Sigmoid colon (tissue), 3 donors: ENCODE results near the gene ANKRD33B.

ENCODE experiments used
- POLR2A ChIP-seq, 2 donors: fragments of 450-650 bp; IDR thresholded peaks; one replicate each; pipeline ENCODE4 v1.6.1; 2016; ENCODE audit warnings: antibody characterized with exemption in 2 of 2, mild to moderate bottlenecking in 2 of 2, moderate library complexity in 2 of 2
- TF ChIP-seq, protein P1 (sequence below), 4 experiments: fragments of 450-650 bp in 3 of 4; fragments of 200-600 bp in 1 of 4; IDR thresholded peaks; one replicate each; pipeline ENCODE4 v1.5.1; 2016 to 2019; ENCODE audit warnings: antibody characterized with exemption in 4 of 4, mild to moderate bottlenecking in 3 of 4, moderate library complexity in 2 of 4

- TF ChIP-seq, protein P1, sequence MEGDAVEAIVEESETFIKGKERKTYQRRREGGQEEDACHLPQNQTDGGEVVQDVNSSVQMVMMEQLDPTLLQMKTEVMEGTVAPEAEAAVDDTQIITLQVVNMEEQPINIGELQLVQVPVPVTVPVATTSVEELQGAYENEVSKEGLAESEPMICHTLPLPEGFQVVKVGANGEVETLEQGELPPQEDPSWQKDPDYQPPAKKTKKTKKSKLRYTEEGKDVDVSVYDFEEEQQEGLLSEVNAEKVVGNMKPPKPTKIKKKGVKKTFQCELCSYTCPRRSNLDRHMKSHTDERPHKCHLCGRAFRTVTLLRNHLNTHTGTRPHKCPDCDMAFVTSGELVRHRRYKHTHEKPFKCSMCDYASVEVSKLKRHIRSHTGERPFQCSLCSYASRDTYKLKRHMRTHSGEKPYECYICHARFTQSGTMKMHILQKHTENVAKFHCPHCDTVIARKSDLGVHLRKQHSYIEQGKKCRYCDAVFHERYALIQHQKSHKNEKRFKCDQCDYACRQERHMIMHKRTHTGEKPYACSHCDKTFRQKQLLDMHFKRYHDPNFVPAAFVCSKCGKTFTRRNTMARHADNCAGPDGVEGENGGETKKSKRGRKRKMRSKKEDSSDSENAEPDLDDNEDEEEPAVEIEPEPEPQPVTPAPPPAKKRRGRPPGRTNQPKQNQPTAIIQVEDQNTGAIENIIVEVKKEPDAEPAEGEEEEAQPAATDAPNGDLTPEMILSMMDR (IDR thresholded peaks at IDR 0.05) = no peak
- TF ChIP-seq POLR2A (IDR thresholded peaks at IDR 0.05) = no peak
Measured at GRCh38 chr5:10661401-10661800, 97.5 kb downstream of the ANKRD33B start.
